Thoracic aorta (tissue), 2 donors: ENCODE results near the gene HMX2. TPM values are rescaled to one million over a fixed set of nuclear protein-coding genes. Genes with fewer than 3 reads are reported as not detected.

Experiments used
- ATAC-seq: fragments of 150-250 bp; one replicate; pipeline ENCODE4 v1.8.0; 2017; ENCODE audit warnings: low read depth; ENCODE audit not compliant: insufficient number of reproducible peaks, low FRiP score
- DNase-seq: peaks from one replicate; pipeline ENCODE4 v3.0.0-alpha.2; 2020; ENCODE audit warnings: low spot score
- H3K27ac ChIP-seq, 2 donors: fragments of 200-600 bp; sonication (generic); 1 replicate in 1 of 2; 2 replicates in 1 of 2; pipeline ENCODE4 v1.5.1; 2016; ENCODE audit warnings: mild to moderate bottlenecking in 2 of 2, moderate library complexity in 2 of 2
- H3K27me3 ChIP-seq: fragments of 200-600 bp; sonication (generic); replicated peaks from 2 replicates; pipeline ENCODE4 v1.6.0; 2016; ENCODE audit warnings: mild to moderate bottlenecking; ENCODE audit not compliant: insufficient read depth
- H3K36me3 ChIP-seq: fragments of 200-600 bp; sonication (generic); one replicate; pipeline ENCODE4 v1.5.1; 2016
- H3K4me1 ChIP-seq, 2 donors: fragments of 200-600 bp; sonication (generic); 1 replicate in 1 of 2; 2 replicates in 1 of 2; pipeline versions ENCODE4 v1.5.1 to v1.6.0; 2016; ENCODE audit warnings: low read depth in 2 of 2, mild to moderate bottlenecking in 1 of 2; ENCODE audit not compliant: control insufficient read depth in 1 of 2
- H3K4me3 ChIP-seq: fragments of 200-600 bp; sonication (generic); 2 replicates; pipeline ENCODE4 v1.5.1; 2016; ENCODE audit warnings: mild to moderate bottlenecking
- H3K9me3 ChIP-seq: fragments of 200-600 bp; sonication (generic); 2 replicates; pipeline ENCODE4 v1.5.1; 2016
- total RNA-seq, 2 donors: library from RNA; depleted of rRNA; stranded (reverse); fragments of >200 nt; gene quantifications; one replicate each; pipeline versions ENCODE4 v1.1.0 to v1.2.3, GENCODE V29; 2016
- TF ChIP-seq, protein P1 (sequence below): fragments of 200-600 bp; sonication (generic); IDR thresholded peaks from one replicate; pipeline ENCODE4 v1.5.1; 2019; ENCODE audit warnings: antibody characterized with exemption

Gene HMX2
- total RNA-seq, 2 donors from 2014 or later = not detected

DNA sequence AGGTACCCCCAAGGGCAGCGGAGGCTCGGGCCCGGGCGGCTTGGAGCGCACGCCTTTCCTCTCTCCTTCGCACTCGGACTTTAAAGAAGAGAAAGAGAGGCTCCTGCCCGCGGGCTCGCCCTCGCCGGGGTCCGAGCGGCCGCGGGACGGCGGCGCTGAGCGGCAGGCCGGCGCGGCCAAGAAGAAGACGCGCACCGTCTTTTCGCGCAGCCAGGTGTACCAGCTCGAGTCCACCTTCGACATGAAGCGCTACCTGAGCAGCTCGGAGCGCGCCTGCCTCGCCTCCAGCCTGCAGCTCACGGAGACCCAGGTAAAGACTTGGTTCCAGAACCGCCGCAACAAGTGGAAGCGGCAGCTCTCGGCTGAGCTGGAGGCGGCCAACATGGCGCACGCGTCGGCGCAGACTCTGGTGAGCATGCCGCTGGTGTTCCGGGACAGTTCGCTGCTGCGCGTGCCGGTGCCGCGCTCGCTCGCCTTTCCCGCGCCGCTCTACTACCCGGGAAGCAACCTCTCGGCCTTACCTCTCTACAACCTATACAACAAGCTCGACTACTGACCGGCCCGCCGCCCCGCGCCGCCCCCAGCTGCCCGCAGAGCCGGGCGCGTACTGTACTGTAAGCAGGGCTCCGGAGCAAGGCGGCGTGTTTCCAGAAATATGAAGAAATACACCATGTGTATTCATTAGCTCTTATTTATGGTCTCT lies 1.8 kb downstream of the HMX2 start:
- Histone ChIP-seq H3K9me3 (no peaks in the 10 kb centered on the region), H3K4me1 (peaks cover 9 to 52% of the 10 kb centered on the region in 2 donors), H3K4me3 (peak overlapping the region; percentile 65), H3K27me3 (peaks cover 58% of the 10 kb centered on the region), H3K27ac (no peak overlapping the region), H3K36me3 (no peaks in the 10 kb centered on the region)
- ATAC-seq = no peak
- no peak for DNase-seq
- TF ChIP-seq, protein P1, sequence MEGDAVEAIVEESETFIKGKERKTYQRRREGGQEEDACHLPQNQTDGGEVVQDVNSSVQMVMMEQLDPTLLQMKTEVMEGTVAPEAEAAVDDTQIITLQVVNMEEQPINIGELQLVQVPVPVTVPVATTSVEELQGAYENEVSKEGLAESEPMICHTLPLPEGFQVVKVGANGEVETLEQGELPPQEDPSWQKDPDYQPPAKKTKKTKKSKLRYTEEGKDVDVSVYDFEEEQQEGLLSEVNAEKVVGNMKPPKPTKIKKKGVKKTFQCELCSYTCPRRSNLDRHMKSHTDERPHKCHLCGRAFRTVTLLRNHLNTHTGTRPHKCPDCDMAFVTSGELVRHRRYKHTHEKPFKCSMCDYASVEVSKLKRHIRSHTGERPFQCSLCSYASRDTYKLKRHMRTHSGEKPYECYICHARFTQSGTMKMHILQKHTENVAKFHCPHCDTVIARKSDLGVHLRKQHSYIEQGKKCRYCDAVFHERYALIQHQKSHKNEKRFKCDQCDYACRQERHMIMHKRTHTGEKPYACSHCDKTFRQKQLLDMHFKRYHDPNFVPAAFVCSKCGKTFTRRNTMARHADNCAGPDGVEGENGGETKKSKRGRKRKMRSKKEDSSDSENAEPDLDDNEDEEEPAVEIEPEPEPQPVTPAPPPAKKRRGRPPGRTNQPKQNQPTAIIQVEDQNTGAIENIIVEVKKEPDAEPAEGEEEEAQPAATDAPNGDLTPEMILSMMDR = no peak

DNA sequence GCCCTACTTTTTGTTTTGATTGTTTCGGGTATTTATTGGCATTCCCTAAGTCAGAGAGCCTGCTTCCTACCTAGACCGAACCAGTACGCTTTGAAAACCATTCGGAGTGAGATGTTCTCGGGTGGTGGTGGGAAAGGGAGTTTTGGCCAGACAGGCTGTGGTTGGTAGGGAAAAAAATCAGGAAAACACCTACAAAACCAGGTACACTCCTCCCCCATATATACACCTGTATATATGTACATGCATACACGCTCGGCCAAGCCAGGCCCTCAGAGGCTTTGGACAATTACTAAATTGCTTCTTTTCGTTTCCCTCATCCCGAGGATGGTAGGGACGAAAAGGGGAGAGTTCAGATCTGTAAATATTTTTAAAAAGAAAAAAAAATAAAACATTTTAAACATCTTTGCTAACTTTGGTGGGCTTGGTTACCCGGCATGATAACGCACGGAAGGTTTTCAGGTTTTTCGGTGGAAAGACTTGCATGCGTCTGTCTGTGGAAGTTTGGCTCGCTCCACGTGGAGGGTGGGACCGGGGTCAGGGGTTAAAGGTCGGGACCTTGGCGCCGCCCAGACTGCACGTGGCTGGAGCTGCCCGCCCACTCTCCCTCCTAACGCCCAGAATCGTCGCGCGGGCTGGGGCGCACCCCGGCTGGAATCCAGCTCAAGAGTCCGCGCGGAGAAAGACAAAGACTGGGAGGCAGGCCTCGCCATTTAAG lies 2.5 kb downstream of the HMX2 start:
- Histone ChIP-seq H3K4me3 (peak overlapping the region; percentile 65), H3K4me1 (peaks cover 14 to 54% of the 10 kb centered on the region in 2 donors), H3K36me3 (no peaks in the 10 kb centered on the region), H3K27ac (peak overlapping the region in 1 of 2 donors; percentile 25), H3K27me3 (peaks cover 53% of the 10 kb centered on the region), H3K9me3 (no peaks in the 10 kb centered on the region)
- DNase-seq (no peak), ATAC-seq (no peak)
- TF ChIP-seq, protein P1 = no peak

DNA sequence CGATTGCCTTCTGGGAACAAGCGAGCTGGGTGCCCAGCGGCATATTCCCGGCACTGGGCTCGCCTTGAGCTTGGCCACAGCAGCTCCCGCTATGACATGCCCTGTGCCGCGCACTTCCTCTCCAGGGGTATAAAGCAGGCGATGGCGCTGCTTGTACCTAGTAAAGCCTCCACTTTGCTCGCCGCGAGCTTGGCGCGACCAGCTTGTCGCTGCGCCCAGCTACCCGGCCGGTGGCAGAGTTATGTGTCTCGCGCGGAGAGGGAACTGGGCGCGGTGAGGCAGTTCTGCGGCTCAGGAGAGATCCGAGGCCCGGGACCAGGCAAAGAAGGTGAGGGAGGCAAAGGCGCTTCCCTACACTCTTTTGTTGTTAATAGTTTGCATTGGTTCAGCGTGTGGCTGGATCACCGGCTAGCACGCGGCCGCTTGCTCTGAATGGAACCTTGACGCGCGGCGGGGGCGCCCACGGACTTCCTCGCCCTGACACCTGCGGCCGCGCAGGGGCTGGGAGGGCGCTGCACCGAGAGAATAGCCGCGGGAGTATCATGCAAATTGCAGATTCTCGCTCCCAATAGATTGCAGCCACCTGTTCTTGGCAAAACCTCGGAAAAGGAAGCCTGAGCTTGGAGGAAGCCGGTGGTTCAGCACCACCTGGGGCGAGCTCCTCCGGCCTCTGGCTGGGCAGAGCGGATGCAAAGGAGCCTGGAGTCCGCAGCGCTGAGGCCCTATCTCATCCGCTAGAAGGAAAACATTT lies 3.2 kb downstream of the HMX2 start:
- H3K27me3 ChIP-seq = peaks cover 45% of the 10 kb centered on the region
- TF ChIP-seq, protein P1 = no peak
- H3K9me3 ChIP-seq = no peaks in the 10 kb centered on the region
- peak overlapping the region in 1 of 2 donors; percentile 25 for H3K27ac ChIP-seq
- no peaks in the 10 kb centered on the region for H3K36me3 ChIP-seq
- peaks cover 18 to 54% of the 10 kb centered on the region in 2 donors for H3K4me1 ChIP-seq
- peak overlapping the region; percentile 49 for H3K4me3 ChIP-seq
- ATAC-seq = no peak
- DNase-seq = no peak

DNA sequence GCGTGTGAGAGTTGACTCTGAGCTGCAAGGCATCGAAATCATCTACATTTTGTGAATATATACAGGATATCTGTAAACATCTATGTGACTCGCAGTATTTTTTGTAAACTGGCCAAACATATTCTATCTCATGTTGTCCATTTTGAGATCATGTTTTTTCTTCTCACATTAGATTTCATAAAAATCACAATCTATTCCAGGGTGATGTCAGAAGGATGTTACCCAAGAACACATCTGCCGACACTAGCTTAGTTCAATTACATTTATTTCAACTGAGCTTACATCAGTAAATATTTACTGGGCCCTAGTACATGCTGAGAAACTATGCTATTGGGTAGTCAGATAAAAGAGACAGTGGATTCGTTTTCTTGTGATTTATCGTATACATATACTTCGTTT lies 3.8 kb downstream of the HMX2 start:
- TF ChIP-seq, protein P1 = no peak
- no peaks in the 10 kb centered on the region for H3K9me3 ChIP-seq
- H3K27ac ChIP-seq = no peak overlapping the region
- no peak overlapping the region for H3K4me3 ChIP-seq
- peaks cover 18 to 54% of the 10 kb centered on the region in 2 donors for H3K4me1 ChIP-seq
- H3K36me3 ChIP-seq = no peaks in the 10 kb centered on the region
- H3K27me3 ChIP-seq = peaks cover 40% of the 10 kb centered on the region
- DNase-seq (no peak), ATAC-seq (no peak)

DNA sequence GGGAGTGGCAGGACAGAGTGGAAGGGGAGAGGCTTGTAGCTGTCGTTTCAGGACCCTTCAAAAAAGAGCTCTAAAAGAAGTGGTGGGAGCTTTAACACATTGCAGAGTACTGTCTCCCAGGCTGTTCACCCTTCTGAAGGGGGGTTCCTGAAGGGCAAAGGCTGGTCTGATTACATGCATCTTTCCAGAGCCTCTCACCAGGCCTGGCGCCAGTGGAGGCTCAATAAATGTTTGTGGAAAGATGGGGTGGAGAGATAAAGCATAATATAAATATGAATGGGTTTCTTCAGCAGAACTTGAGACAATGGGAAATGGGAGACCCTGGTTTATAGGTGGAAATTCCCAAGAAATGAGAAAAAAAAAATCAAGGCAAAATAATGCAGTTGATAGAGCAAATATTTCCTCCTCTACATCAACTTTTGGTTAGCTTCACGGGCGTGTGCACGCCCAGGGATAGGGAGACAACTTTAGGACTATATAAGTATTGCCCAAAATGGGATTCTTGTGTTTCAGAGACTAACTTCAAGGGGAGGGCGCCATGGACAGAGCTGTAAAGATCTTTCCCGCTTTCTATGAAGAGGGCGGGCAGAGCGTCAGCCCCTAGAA lies 5.7 kb downstream of the HMX2 start:
- no peaks in the 10 kb centered on the region for H3K36me3 ChIP-seq
- H3K4me3 ChIP-seq = peak overlapping the region; percentile 42
- no peaks in the 10 kb centered on the region for H3K9me3 ChIP-seq
- DNase-seq (no peak), ATAC-seq (no peak)
- peaks cover 18 to 46% of the 10 kb centered on the region in 2 donors for H3K4me1 ChIP-seq
- no peak overlapping the region for H3K27ac ChIP-seq
- H3K27me3 ChIP-seq = peaks cover 25% of the 10 kb centered on the region
- TF ChIP-seq, protein P1 = no peak
